Muscle of leg (tissue), 11 donors: Measurements from ENCODE around the gene AHCYL1. TPM values are rescaled to one million over a fixed set of nuclear protein-coding genes. Genes with fewer than 3 reads are reported as not detected.
"Not testable (repeated sequence)": the region's sequence is repeated elsewhere in the genome, so short reads cannot be mapped to it uniquely, and the experiment has no call there.

Experiments used
- DNase-seq: peaks from one replicate; pipeline ENCODE4 v3.0.0; 2013
- H3K27ac ChIP-seq: one replicate; pipeline ENCODE4 v1.5.1; 2013; ENCODE audit warnings: mild to moderate bottlenecking, low read length, control low read depth
- H3K27me3 ChIP-seq: one replicate; pipeline ENCODE4 v1.6.1; 2013; ENCODE audit warnings: low read length; ENCODE audit not compliant: control insufficient read depth, insufficient read depth
- H3K36me3 ChIP-seq: one replicate; pipeline ENCODE4 v1.6.1; 2013; ENCODE audit warnings: low read length; ENCODE audit not compliant: control insufficient read depth, insufficient read depth
- H3K4me1 ChIP-seq: one replicate; pipeline ENCODE4 v1.6.1; 2013; ENCODE audit warnings: low read length; ENCODE audit not compliant: control insufficient read depth, insufficient read depth
- H3K4me3 ChIP-seq: one replicate; pipeline ENCODE4 v1.5.1; 2013; ENCODE audit warnings: low read length, control low read depth
- H3K9me3 ChIP-seq: replicated peaks from 2 replicates; pipeline ENCODE4 v1.6.1; 2013; ENCODE audit warnings: low read depth, low read length; ENCODE audit not compliant: control insufficient read depth
- WGBS: methylation state at CpG from one replicate; pipeline ENCODE4 v1.1.5; 2013; ENCODE audit warnings: missing lambda C conversion rate; ENCODE audit not compliant: insufficient coverage; 5-methylcytosine and 5-hydroxymethylcytosine counted together
- polyA plus RNA-seq, 8 donors: library from polyadenylated mRNA; unstranded; fragments of 120-200 nt; gene quantifications; one replicate each; pipeline versions ENCODE4 v1.2.1 to v1.2.3, GENCODE V29; 2013; ENCODE audit warnings: inconsistent platforms in 1 of 8, low replicate concordance in 1 of 8; ENCODE audit not compliant: insufficient read length in 8 of 8, insufficient read depth in 1 of 8
- total RNA-seq: library from RNA; stranded (reverse); fragments of 120-200 nt; gene quantifications from one replicate; pipeline ENCODE4 v1.2.4, GENCODE V29; 2013

Gene AHCYL1
- total and polyA plus RNA-seq, 9 donors: 20.6 to 50.9 (median 40.4) TPM

- no peaks in the 10 kb centered on the region for H3K36me3 ChIP-seq
- no peaks in the 10 kb centered on the region for H3K27me3 ChIP-seq
- DNase-seq: no peak
- H3K4me1 ChIP-seq: no peaks in the 10 kb centered on the region
- no peaks in the 10 kb centered on the region for H3K9me3 ChIP-seq
- no peak overlapping the region for H3K4me3 ChIP-seq
- no peak overlapping the region for H3K27ac ChIP-seq
Observed at GRCh38 chr1:109948285-109948630, 36.3 kb upstream of the AHCYL1 start.

GRCh38 chr1:109950038-109950437 is 34.5 kb upstream of the AHCYL1 start:
- H3K27ac ChIP-seq: no peak overlapping the region
- H3K9me3 ChIP-seq: no peaks in the 10 kb centered on the region
- H3K36me3 ChIP-seq: no peaks in the 10 kb centered on the region
- no peak overlapping the region for H3K4me3 ChIP-seq
- WGBS: no CpG with 5 or more reads among the region's 1 CpG
- H3K27me3 ChIP-seq: no peaks in the 10 kb centered on the region
- no peaks in the 10 kb centered on the region for H3K4me1 ChIP-seq
- DNase-seq: no peak

GRCh38 chr1:109950509-109950908 is 34.1 kb upstream of the AHCYL1 start:
- Histone ChIP-seq H3K4me3 (no peak overlapping the region), H3K9me3 (no peaks in the 10 kb centered on the region), H3K4me1 (no peaks in the 10 kb centered on the region), H3K36me3 (no peaks in the 10 kb centered on the region), H3K27ac (no peak overlapping the region), H3K27me3 (no peaks in the 10 kb centered on the region)
- 67% methylated on average over 2 of the region's 2 CpGs for WGBS
- no peak for DNase-seq

- H3K27me3 ChIP-seq, H3K27ac ChIP-seq, H3K9me3 ChIP-seq, H3K4me3 ChIP-seq, H3K4me1 ChIP-seq, DNase-seq, H3K36me3 ChIP-seq: not testable (repeated sequence)
- WGBS: 86% methylated on average over 3 of the region's 5 CpGs
Observed at GRCh38 chr1:109951501-109951900, 33.1 kb upstream of the AHCYL1 start.

- Histone ChIP-seq H3K27ac (no peak overlapping the region), H3K36me3 (no peaks in the 10 kb centered on the region), H3K4me1 (no peaks in the 10 kb centered on the region), H3K9me3 (no peaks in the 10 kb centered on the region), H3K4me3 (no peak overlapping the region), H3K27me3 (no peaks in the 10 kb centered on the region)
- WGBS: 38% methylated on average over 1 of the region's 1 CpG
- DNase-seq: peak; percentile 19
Observed at GRCh38 chr1:109954041-109954512, 30.5 kb upstream of the AHCYL1 start.

- Histone ChIP-seq H3K27ac (no peak overlapping the region), H3K4me3 (no peak overlapping the region)
Observed at GRCh38 chr1:109959632-109959973, 25.0 kb upstream of the AHCYL1 start.

GRCh38 chr1:109959974-109960744 is 24.4 kb upstream of the AHCYL1 start:
- no peaks in the 10 kb centered on the region for H3K36me3 ChIP-seq
- H3K27me3 ChIP-seq: no peaks in the 10 kb centered on the region
- DNase-seq: no peak
- 54% methylated on average over 4 of the region's 7 CpGs for WGBS
- no peak overlapping the region for H3K27ac ChIP-seq
- no peak overlapping the region for H3K4me3 ChIP-seq
- H3K9me3 ChIP-seq: no peaks in the 10 kb centered on the region
- H3K4me1 ChIP-seq: no peaks in the 10 kb centered on the region

More at GRCh38 chr1:109959632-109959973, 25.0 kb upstream of the AHCYL1 start:
- H3K9me3 ChIP-seq: no peaks in the 10 kb centered on the region
- H3K36me3 ChIP-seq: no peaks in the 10 kb centered on the region
- no peak for DNase-seq
- 43% methylated on average over 1 of the region's 1 CpG for WGBS
- H3K27me3 ChIP-seq: no peaks in the 10 kb centered on the region
- no peaks in the 10 kb centered on the region for H3K4me1 ChIP-seq

GRCh38 chr1:109960745-109961094 is 23.8 kb upstream of the AHCYL1 start:
- Histone ChIP-seq H3K36me3 (no peaks in the 10 kb centered on the region), H3K27me3 (no peaks in the 10 kb centered on the region), H3K27ac (no peak overlapping the region), H3K9me3 (no peaks in the 10 kb centered on the region), H3K4me1 (no peaks in the 10 kb centered on the region), H3K4me3 (no peak overlapping the region)
- 100% methylated on average over 1 of the region's 1 CpG for WGBS
- no peak for DNase-seq

GRCh38 chr1:109963864-109964263 is 20.7 kb upstream of the AHCYL1 start:
- Histone ChIP-seq H3K36me3 (no peaks in the 10 kb centered on the region), H3K27ac (no peak overlapping the region)
- no CpG with 5 or more reads among the region's 1 CpG for WGBS

GRCh38 chr1:109969146-109969829 is 15.3 kb upstream of the AHCYL1 start:
- H3K9me3 ChIP-seq: no peaks in the 10 kb centered on the region
- no peak for DNase-seq
- 78% methylated on average over 2 of the region's 3 CpGs for WGBS
- no peaks in the 10 kb centered on the region for H3K4me1 ChIP-seq
- H3K36me3 ChIP-seq: no peaks in the 10 kb centered on the region
- H3K27me3 ChIP-seq: no peaks in the 10 kb centered on the region
- no peak overlapping the region for H3K27ac ChIP-seq
- no peak overlapping the region for H3K4me3 ChIP-seq

More at GRCh38 chr1:109963864-109964263, 20.7 kb upstream of the AHCYL1 start:
- no peaks in the 10 kb centered on the region for H3K9me3 ChIP-seq
- H3K4me3 ChIP-seq: no peak overlapping the region
- no peaks in the 10 kb centered on the region for H3K4me1 ChIP-seq
- no peaks in the 10 kb centered on the region for H3K27me3 ChIP-seq
- no peak for DNase-seq
